Endodermal cell (in vitro differentiated cells): ENCODE measurements around the gene RBM45. TPM values are rescaled to one million over a fixed set of nuclear protein-coding genes. Genes with fewer than 3 reads are reported as not detected.

Experiments used
- DNase-seq: peaks from one replicate; pipeline ENCODE4 v3.0.0-alpha.2; 2017
- H3K27ac ChIP-seq: 2 replicates; pipeline ENCODE4 v1.5.1; 2013; ENCODE audit warnings: mild to moderate bottlenecking, low read depth, low read length, moderate library complexity
- H3K27me3 ChIP-seq: 2 replicates; pipeline ENCODE4 v1.6.1; 2013; ENCODE audit warnings: mild to moderate bottlenecking, low read length, moderate library complexity; ENCODE audit not compliant: insufficient read depth, control insufficient read depth, poor library complexity, severe bottlenecking
- H3K36me3 ChIP-seq: 2 replicates; pipeline ENCODE4 v1.7.0; 2013; ENCODE audit warnings: mild to moderate bottlenecking, low read length, moderate library complexity; ENCODE audit not compliant: control insufficient read depth, insufficient read depth
- H3K4me1 ChIP-seq: one replicate; pipeline ENCODE4 v1.7.0; 2013; ENCODE audit warnings: low read length; ENCODE audit not compliant: control insufficient read depth, insufficient read depth
- H3K4me3 ChIP-seq: 2 replicates; pipeline ENCODE4 v1.5.1; 2013; ENCODE audit warnings: mild to moderate bottlenecking, low read length, moderate library complexity
- H3K9ac ChIP-seq: 2 replicates; pipeline ENCODE4 v1.6.1; 2013; ENCODE audit warnings: mild to moderate bottlenecking, low read length, moderate library complexity; ENCODE audit not compliant: poor library complexity, severe bottlenecking; ENCODE audit errors: extremely low read depth
- H3K9me3 ChIP-seq: 2 replicates; pipeline ENCODE4 v1.6.1; 2013; ENCODE audit warnings: mild to moderate bottlenecking, low read length, moderate library complexity; ENCODE audit not compliant: control insufficient read depth
- H3K27ac Mint-ChIP-seq: 2 replicates; pipeline ENCODE4 v1.8.0; 2020; ENCODE audit warnings: mixed read lengths
- H3K27me3 Mint-ChIP-seq: 2 replicates; pipeline ENCODE4 v1.8.0; 2021; ENCODE audit warnings: mild to moderate bottlenecking, mixed read lengths; ENCODE audit not compliant: insufficient read depth
- H3K36me3 Mint-ChIP-seq: 2 replicates; pipeline ENCODE4 v1.8.0; 2020; ENCODE audit warnings: low read depth, mixed read lengths
- H3K4me1 Mint-ChIP-seq: 2 replicates; pipeline ENCODE4 v1.8.0; 2020; ENCODE audit warnings: mixed read lengths
- H3K4me3 Mint-ChIP-seq: 2 replicates; pipeline ENCODE4 v1.8.0; 2020; ENCODE audit warnings: mild to moderate bottlenecking, moderate library complexity, mixed read lengths
- H3K9me3 Mint-ChIP-seq: 2 replicates; pipeline ENCODE4 v1.8.0; 2020; ENCODE audit warnings: mild to moderate bottlenecking, mixed read lengths
- WGBS, 2 experiments: methylation state at CpG; one replicate each; pipeline versions ENCODE4 v1.1.5 to v1.1.7; 2013; ENCODE audit warnings: missing lambda C conversion rate in 2 of 2, mixed read lengths in 1 of 2; ENCODE audit not compliant: insufficient coverage in 1 of 2, insufficient read length in 1 of 2; 5-methylcytosine and 5-hydroxymethylcytosine counted together
- total RNA-seq, 2 donors: library from RNA; stranded (reverse); fragmentation: NEBNext Ultra II Directional in 1 of 2; extraction: Animal tissue kit (Norgen Biotek cat#: 25700) in 1 of 2; gene quantifications; 2 replicates in 1 of 2; 3 replicates in 1 of 2; pipeline ENCODE4 v1.2.1, GENCODE V29; 2021
- TF ChIP-seq, protein P1 (sequence below): fragments of 200-600 bp; sonication (generic); conservative IDR thresholded peaks from 2 replicates; pipeline ENCODE4 v1.5.0; 2021; ENCODE audit warnings: antibody characterized with exemption, mild to moderate bottlenecking

Gene RBM45
- total RNA-seq, 2 donors from 2014 or later, result 13.7 to 14.9 TPM

DNA sequence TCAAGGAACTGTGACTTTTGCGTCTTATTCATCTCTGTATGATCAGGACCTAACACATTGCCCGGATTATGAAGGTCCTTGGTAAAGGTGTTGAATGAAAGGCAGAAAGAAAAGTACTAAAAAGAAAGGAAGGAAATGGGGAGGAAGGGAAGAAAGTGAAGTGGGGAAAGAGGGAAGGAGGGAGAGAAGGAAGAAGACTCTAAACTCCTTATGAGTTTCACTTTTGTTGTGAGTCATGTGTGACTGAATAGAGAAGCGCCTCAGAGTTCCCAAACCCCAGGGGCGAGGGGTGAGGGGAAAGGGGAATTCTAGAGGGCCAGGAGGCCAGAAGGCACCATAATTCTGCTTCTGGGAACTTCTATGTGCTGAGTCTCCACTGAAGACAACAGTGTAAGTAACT lies 51.2 kb downstream of the RBM45 start:
- H3K27ac Mint-ChIP-seq, result no peak overlapping the region
- H3K4me3 Mint-ChIP-seq, result no peak overlapping the region
- H3K36me3 Mint-ChIP-seq, result no peaks in the 10 kb centered on the region
- no peaks in the 10 kb centered on the region for H3K36me3 ChIP-seq
- no peak overlapping the region for H3K27ac ChIP-seq
- no peaks in the 10 kb centered on the region for H3K27me3 ChIP-seq
- no peaks in the 10 kb centered on the region for H3K9me3 Mint-ChIP-seq
- no peak for DNase-seq
- no peaks in the 10 kb centered on the region for H3K9me3 ChIP-seq
- H3K9ac ChIP-seq, result no peak overlapping the region
- H3K4me1 ChIP-seq, result no peaks in the 10 kb centered on the region
- H3K27me3 Mint-ChIP-seq, result no peaks in the 10 kb centered on the region
- H3K4me1 Mint-ChIP-seq, result no peaks in the 10 kb centered on the region
- 60 to 86% methylated on average over 3 to 4 of the region's 4 CpGs for WGBS, 2 experiments
- no peak overlapping the region for H3K4me3 ChIP-seq
- TF ChIP-seq, protein P1, sequence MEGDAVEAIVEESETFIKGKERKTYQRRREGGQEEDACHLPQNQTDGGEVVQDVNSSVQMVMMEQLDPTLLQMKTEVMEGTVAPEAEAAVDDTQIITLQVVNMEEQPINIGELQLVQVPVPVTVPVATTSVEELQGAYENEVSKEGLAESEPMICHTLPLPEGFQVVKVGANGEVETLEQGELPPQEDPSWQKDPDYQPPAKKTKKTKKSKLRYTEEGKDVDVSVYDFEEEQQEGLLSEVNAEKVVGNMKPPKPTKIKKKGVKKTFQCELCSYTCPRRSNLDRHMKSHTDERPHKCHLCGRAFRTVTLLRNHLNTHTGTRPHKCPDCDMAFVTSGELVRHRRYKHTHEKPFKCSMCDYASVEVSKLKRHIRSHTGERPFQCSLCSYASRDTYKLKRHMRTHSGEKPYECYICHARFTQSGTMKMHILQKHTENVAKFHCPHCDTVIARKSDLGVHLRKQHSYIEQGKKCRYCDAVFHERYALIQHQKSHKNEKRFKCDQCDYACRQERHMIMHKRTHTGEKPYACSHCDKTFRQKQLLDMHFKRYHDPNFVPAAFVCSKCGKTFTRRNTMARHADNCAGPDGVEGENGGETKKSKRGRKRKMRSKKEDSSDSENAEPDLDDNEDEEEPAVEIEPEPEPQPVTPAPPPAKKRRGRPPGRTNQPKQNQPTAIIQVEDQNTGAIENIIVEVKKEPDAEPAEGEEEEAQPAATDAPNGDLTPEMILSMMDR, result no peak

DNA sequence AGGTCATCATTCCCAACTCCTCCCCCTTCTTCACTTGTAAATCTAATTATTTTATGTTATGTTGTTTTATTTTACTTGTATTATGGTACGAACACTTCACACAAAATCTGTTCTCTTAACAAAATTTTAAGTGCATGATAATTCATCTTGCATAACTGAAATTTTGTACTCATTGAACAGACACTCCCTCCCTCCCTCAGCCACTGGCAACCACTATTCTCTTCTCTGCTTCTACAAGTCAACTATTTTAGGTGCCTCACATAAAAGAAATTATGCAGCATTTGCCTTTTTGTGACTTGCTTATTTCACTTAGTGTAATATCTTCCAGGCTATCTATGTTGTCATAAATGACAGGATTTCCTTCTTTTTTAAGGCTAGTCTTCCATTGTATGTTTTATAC lies 51.7 kb downstream of the RBM45 start:
- no peak overlapping the region for H3K27ac Mint-ChIP-seq
- no peaks in the 10 kb centered on the region for H3K4me1 Mint-ChIP-seq
- no peaks in the 10 kb centered on the region for H3K36me3 Mint-ChIP-seq
- no peak overlapping the region for H3K4me3 ChIP-seq
- no peak overlapping the region for H3K4me3 Mint-ChIP-seq
- H3K36me3 ChIP-seq, result no peaks in the 10 kb centered on the region
- H3K9ac ChIP-seq, result no peak overlapping the region
- H3K9me3 ChIP-seq, result no peaks in the 10 kb centered on the region
- H3K27ac ChIP-seq, result no peak overlapping the region
- TF ChIP-seq, protein P1, result no peak
- H3K27me3 Mint-ChIP-seq, result no peaks in the 10 kb centered on the region
- 100% methylated on average over 1 of the region's 1 CpG; no CpG with 5 or more reads in 1 of the 2 experiments for WGBS, 2 experiments
- H3K27me3 ChIP-seq, result no peaks in the 10 kb centered on the region
- no peaks in the 10 kb centered on the region for H3K9me3 Mint-ChIP-seq
- H3K4me1 ChIP-seq, result no peaks in the 10 kb centered on the region
- no peak for DNase-seq

DNA sequence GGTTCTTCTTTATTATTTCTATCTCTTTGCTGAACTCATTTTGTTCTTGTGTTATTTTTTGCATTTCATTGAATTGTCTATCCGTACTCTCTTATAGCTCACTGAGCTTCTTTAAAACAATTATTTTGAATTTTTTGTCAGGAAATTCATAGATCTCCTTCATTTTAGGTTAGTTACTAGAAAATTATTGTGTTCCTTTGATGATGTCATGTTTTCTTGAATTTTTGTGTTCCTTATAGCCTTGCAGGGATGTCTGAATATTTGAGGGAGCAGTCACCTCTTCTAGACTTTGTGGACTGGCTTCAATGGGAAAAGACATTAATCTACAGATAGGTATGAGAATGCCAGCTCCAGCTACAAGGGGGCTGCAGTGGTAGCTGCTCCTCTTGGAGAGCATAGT lies 61.4 kb downstream of the RBM45 start:
- H3K27me3 Mint-ChIP-seq, result no peaks in the 10 kb centered on the region
- H3K36me3 Mint-ChIP-seq, result no peaks in the 10 kb centered on the region
- no peaks in the 10 kb centered on the region for H3K9me3 Mint-ChIP-seq
- Histone ChIP-seq H3K27me3 (no peaks in the 10 kb centered on the region), H3K27ac (no peak overlapping the region), H3K9me3 (no peaks in the 10 kb centered on the region), H3K4me3 (no peak overlapping the region), H3K9ac (no peak overlapping the region), H3K4me1 (no peaks in the 10 kb centered on the region), H3K36me3 (no peaks in the 10 kb centered on the region)
- H3K4me1 Mint-ChIP-seq, result no peaks in the 10 kb centered on the region
- 100% methylated on average over 1 of the region's 1 CpG; no CpG with 5 or more reads in 1 of the 2 experiments for WGBS, 2 experiments
- H3K4me3 Mint-ChIP-seq, result no peak overlapping the region
- H3K27ac Mint-ChIP-seq, result no peak overlapping the region
- TF ChIP-seq, protein P1, result no peak
- DNase-seq, result no peak
